T-helper 1 cell treated with Interleukin-12 subunit alpha and Interleukin-12 subunit beta and Interleukin-4 antibody, amounts not matched to agents 30 μg/mL and 1 μg/mL, for 36 hours (primary cell): ENCODE results near the gene VSTM2L.

ENCODE experiments used
- H3K27ac Mint-ChIP-seq: one replicate; pipeline ENCODE4 v1.8.0; 2021; ENCODE audit warnings: mild to moderate bottlenecking, mixed read lengths
- H3K27me3 Mint-ChIP-seq: one replicate; pipeline ENCODE4 v1.8.0; 2021; ENCODE audit warnings: low read depth, mixed read lengths
- H3K36me3 Mint-ChIP-seq: one replicate; pipeline ENCODE4 v1.8.0; 2021; ENCODE audit warnings: low read depth, mixed read lengths
- H3K4me1 Mint-ChIP-seq: one replicate; pipeline ENCODE4 v1.8.0; 2021; ENCODE audit warnings: low read depth, mixed read lengths
- H3K4me3 Mint-ChIP-seq: one replicate; pipeline ENCODE4 v1.8.0; 2021; ENCODE audit warnings: mild to moderate bottlenecking, moderate library complexity, mixed read lengths
- H3K9me3 Mint-ChIP-seq: one replicate; pipeline ENCODE4 v1.8.0; 2021; ENCODE audit warnings: mixed read lengths

VSTM2L gene

GRCh38 chr20:37968841-37969401 lies 66.0 kb downstream of the VSTM2L start:
- no peak overlapping the region for H3K4me3 Mint-ChIP-seq
- no peaks in the 10 kb centered on the region for H3K4me1 Mint-ChIP-seq
- peaks cover 19% of the 10 kb centered on the region for H3K9me3 Mint-ChIP-seq
- peaks cover 2% of the 10 kb centered on the region for H3K36me3 Mint-ChIP-seq
- no peak overlapping the region for H3K27ac Mint-ChIP-seq
- H3K27me3 Mint-ChIP-seq: peaks cover 11% of the 10 kb centered on the region

GRCh38 chr20:37969949-37970855 lies 67.3 kb downstream of the VSTM2L start:
- Mint-ChIP-seq H3K4me3 (no peak overlapping the region), H3K27me3 (peaks cover 8% of the 10 kb centered on the region), H3K4me1 (no peaks in the 10 kb centered on the region), H3K9me3 (peaks cover 19% of the 10 kb centered on the region), H3K36me3 (peaks cover 2% of the 10 kb centered on the region), H3K27ac (no peak overlapping the region)

- peaks cover 19% of the 10 kb centered on the region for H3K9me3 Mint-ChIP-seq
- H3K4me1 Mint-ChIP-seq: no peaks in the 10 kb centered on the region
- H3K27me3 Mint-ChIP-seq: peaks cover 8% of the 10 kb centered on the region
- no peak overlapping the region for H3K4me3 Mint-ChIP-seq
- peaks cover 2% of the 10 kb centered on the region for H3K36me3 Mint-ChIP-seq
- H3K27ac Mint-ChIP-seq: no peak overlapping the region
Observed at GRCh38 chr20:37970856-37971245, 67.9 kb downstream of the VSTM2L start.

GRCh38 chr20:37971561-37972127 lies 68.7 kb downstream of the VSTM2L start:
- Mint-ChIP-seq H3K4me1 (no peaks in the 10 kb centered on the region), H3K36me3 (peaks cover 2% of the 10 kb centered on the region), H3K4me3 (no peak overlapping the region), H3K27me3 (peaks cover 4% of the 10 kb centered on the region), H3K27ac (no peak overlapping the region), H3K9me3 (peaks cover 14% of the 10 kb centered on the region)

GRCh38 chr20:37972256-37973058 lies 69.5 kb downstream of the VSTM2L start:
- Mint-ChIP-seq H3K27me3 (peaks cover 4% of the 10 kb centered on the region), H3K36me3 (peaks cover 2% of the 10 kb centered on the region), H3K4me3 (no peak overlapping the region), H3K9me3 (peaks cover 10% of the 10 kb centered on the region), H3K27ac (no peak overlapping the region), H3K4me1 (no peaks in the 10 kb centered on the region)

- Mint-ChIP-seq H3K4me1 (no peaks in the 10 kb centered on the region), H3K27ac (no peak overlapping the region), H3K36me3 (peaks cover 2% of the 10 kb centered on the region), H3K27me3 (peaks cover under 1% of the 10 kb centered on the region), H3K4me3 (no peak overlapping the region), H3K9me3 (peaks cover 4% of the 10 kb centered on the region)
Observed at GRCh38 chr20:37973059-37973910, 70.4 kb downstream of the VSTM2L start.

GRCh38 chr20:37976887-37977286 lies 74.0 kb downstream of the VSTM2L start:
- H3K36me3 Mint-ChIP-seq: peaks cover 4% of the 10 kb centered on the region
- H3K4me1 Mint-ChIP-seq: no peaks in the 10 kb centered on the region
- H3K9me3 Mint-ChIP-seq: no peaks in the 10 kb centered on the region
- H3K27me3 Mint-ChIP-seq: no peaks in the 10 kb centered on the region
- H3K4me3 Mint-ChIP-seq: no peak overlapping the region
- H3K27ac Mint-ChIP-seq: no peak overlapping the region

GRCh38 chr20:37977338-37977737 lies 74.4 kb downstream of the VSTM2L start:
- H3K27me3 Mint-ChIP-seq: no peaks in the 10 kb centered on the region
- no peak overlapping the region for H3K27ac Mint-ChIP-seq
- H3K4me3 Mint-ChIP-seq: no peak overlapping the region
- H3K36me3 Mint-ChIP-seq: peaks cover 6% of the 10 kb centered on the region
- no peaks in the 10 kb centered on the region for H3K4me1 Mint-ChIP-seq
- no peaks in the 10 kb centered on the region for H3K9me3 Mint-ChIP-seq

- no peak overlapping the region for H3K27ac Mint-ChIP-seq
- H3K9me3 Mint-ChIP-seq: no peaks in the 10 kb centered on the region
- H3K4me1 Mint-ChIP-seq: no peaks in the 10 kb centered on the region
- peaks cover 10% of the 10 kb centered on the region for H3K36me3 Mint-ChIP-seq
- no peaks in the 10 kb centered on the region for H3K27me3 Mint-ChIP-seq
- no peak overlapping the region for H3K4me3 Mint-ChIP-seq
Observed at GRCh38 chr20:37977786-37978185, 74.9 kb downstream of the VSTM2L start.

- peaks cover 10% of the 10 kb centered on the region for H3K36me3 Mint-ChIP-seq
- no peak overlapping the region for H3K27ac Mint-ChIP-seq
- H3K9me3 Mint-ChIP-seq: no peaks in the 10 kb centered on the region
- no peaks in the 10 kb centered on the region for H3K27me3 Mint-ChIP-seq
- no peaks in the 10 kb centered on the region for H3K4me1 Mint-ChIP-seq
- no peak overlapping the region for H3K4me3 Mint-ChIP-seq
Observed at GRCh38 chr20:37979021-37979985, 76.4 kb downstream of the VSTM2L start.

GRCh38 chr20:37980383-37980782 lies 77.5 kb downstream of the VSTM2L start:
- Mint-ChIP-seq H3K27me3 (no peaks in the 10 kb centered on the region), H3K36me3 (peaks cover 14% of the 10 kb centered on the region), H3K4me3 (no peak overlapping the region)

GRCh38 chr20:37980876-37981275 lies 77.9 kb downstream of the VSTM2L start:
- H3K27ac Mint-ChIP-seq: no peak overlapping the region
- H3K4me1 Mint-ChIP-seq: no peaks in the 10 kb centered on the region
- peaks cover 14% of the 10 kb centered on the region for H3K36me3 Mint-ChIP-seq
- no peak overlapping the region for H3K4me3 Mint-ChIP-seq
- H3K9me3 Mint-ChIP-seq: no peaks in the 10 kb centered on the region
- no peaks in the 10 kb centered on the region for H3K27me3 Mint-ChIP-seq

More at GRCh38 chr20:37980383-37980782, 77.5 kb downstream of the VSTM2L start:
- no peak overlapping the region for H3K27ac Mint-ChIP-seq
- no peaks in the 10 kb centered on the region for H3K4me1 Mint-ChIP-seq
- no peaks in the 10 kb centered on the region for H3K9me3 Mint-ChIP-seq

- Mint-ChIP-seq H3K27ac (no peak overlapping the region), H3K36me3 (peaks cover 14% of the 10 kb centered on the region), H3K9me3 (no peaks in the 10 kb centered on the region)
Observed at GRCh38 chr20:37981568-37981967, 78.6 kb downstream of the VSTM2L start.

More at GRCh38 chr20:37981568-37981967, 78.6 kb downstream of the VSTM2L start:
- H3K4me1 Mint-ChIP-seq: no peaks in the 10 kb centered on the region
- H3K27me3 Mint-ChIP-seq: no peaks in the 10 kb centered on the region
- no peak overlapping the region for H3K4me3 Mint-ChIP-seq
